HL-60/S4 treated with phorbol 12-myristate 13-acetate at 8.2 ng/mL for 4 days and 3 days (cell line): ENCODE results near the gene PVALEF.
"Not testable (repeated sequence)": the region's sequence is repeated elsewhere in the genome, so short reads cannot be mapped to it uniquely, and the experiment has no call there.

Source experiments
- in situ Hi-C: fragments of 300-500 bp; cut with MboI; formaldehyde crosslinking; loops from 2 replicates; pipeline ENCODE4 v1.15.0; 2022; ENCODE audit warnings: low sequenced_read_pairs

Gene PVALEF

GRCh38 chr17:81142301-81143199, 22.8 kb upstream of the PVALEF start:
- in situ Hi-C loops = loop anchor here (25.0 kb wide), 1 partner anchor 95 kb away; the partner anchor contains the start of genes NDUFAF8 and TEPSIN

DNA sequence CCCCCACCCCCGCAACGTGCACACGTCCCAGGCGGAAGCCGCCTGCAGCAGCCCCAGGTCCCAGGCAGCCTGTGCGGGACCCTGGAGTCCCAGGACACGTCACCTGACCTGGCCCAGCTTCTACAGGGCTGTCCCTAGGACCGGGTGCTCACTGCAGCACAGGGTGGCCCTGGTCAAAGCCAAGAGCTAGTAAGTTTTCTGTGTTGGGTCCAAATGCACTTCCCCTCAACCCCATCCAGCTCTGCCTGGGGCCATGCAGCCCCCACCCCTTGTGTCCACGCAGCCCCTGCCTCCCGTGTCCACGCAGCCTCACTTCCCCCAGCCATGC, 22.1 kb upstream of the PVALEF start:
- in situ Hi-C loops = loop anchor here (25.0 kb wide), 1 partner anchor 94 kb away; the partner anchor contains the start of genes NDUFAF8 and TEPSIN

DNA sequence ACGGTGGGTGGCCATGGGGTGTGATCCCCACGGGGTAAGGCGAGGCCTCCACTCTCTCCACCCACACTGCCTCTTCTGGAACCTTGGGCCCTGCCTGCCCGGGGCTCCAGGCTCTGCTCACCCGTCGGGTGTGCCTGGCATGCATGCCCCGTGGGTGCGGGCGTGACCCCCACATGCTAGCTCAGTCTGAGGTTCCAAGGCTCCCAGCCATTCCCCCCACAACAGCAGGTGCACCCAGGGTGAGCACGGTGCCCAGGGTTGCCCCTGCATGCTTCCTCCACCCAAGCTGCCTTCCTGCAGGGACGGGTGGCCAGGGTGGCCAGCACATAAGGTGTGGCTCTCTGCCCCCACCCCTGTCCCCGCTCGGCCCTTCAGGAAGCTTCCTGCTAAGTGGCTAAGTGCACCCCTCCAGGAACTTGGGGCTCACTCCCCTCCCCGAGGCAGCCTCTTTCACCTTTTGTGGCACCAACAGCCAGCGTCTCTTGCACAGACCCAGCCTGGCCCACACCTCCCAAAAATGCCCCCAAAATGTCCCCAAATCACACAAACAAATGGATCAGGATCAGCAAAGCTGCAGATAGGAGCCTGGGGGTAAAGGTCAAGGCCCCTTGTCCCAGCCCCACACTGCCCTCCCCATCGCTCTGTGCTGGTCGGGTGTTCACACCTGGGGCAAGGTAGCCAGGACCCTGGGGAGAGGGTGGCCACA, 21.4 kb upstream of the PVALEF start:
- in situ Hi-C loops = loop anchor here (25.0 kb wide), 1 partner anchor 93 kb away; the partner anchor contains the start of genes NDUFAF8 and TEPSIN

GRCh38 chr17:81144423-81144781, 20.9 kb upstream of the PVALEF start:
- in situ Hi-C loops = loop anchor here (25.0 kb wide), 1 partner anchor 93 kb away; the partner anchor contains the start of genes NDUFAF8 and TEPSIN

DNA sequence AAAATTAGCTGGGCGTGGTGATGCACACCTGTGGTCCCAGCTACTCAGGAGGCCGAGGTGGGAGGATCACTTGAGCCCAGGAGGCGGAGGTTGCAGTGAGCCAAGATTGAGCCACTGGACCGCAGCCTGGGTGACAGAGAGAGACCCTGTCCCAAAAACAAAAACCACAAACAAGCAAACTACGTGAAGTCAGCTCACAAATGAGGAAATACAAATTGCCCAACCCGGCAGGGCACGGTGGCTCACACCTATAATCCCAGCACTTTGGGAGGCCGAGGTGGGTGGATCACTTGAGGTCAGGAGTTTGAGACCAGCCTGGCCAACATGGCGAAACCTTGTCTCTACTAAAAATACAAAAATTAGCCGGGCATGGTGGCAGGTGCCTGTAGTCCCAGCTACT, 19.1 kb upstream of the PVALEF start:
- in situ Hi-C loops = loop anchor here (25.0 kb wide), 1 partner anchor 91 kb away; the partner anchor contains the start of genes NDUFAF8 and TEPSIN

GRCh38 chr17:81147701-81148100, 17.6 kb upstream of the PVALEF start:
- in situ Hi-C loops = loop anchor here (25.0 kb wide), 1 partner anchor 90 kb away; the partner anchor contains the start of genes NDUFAF8 and TEPSIN

GRCh38 chr17:81148571-81148970, 16.7 kb upstream of the PVALEF start:
- in situ Hi-C loops = loop anchor here (25.0 kb wide), 1 partner anchor 89 kb away; the partner anchor contains the start of genes NDUFAF8 and TEPSIN

DNA sequence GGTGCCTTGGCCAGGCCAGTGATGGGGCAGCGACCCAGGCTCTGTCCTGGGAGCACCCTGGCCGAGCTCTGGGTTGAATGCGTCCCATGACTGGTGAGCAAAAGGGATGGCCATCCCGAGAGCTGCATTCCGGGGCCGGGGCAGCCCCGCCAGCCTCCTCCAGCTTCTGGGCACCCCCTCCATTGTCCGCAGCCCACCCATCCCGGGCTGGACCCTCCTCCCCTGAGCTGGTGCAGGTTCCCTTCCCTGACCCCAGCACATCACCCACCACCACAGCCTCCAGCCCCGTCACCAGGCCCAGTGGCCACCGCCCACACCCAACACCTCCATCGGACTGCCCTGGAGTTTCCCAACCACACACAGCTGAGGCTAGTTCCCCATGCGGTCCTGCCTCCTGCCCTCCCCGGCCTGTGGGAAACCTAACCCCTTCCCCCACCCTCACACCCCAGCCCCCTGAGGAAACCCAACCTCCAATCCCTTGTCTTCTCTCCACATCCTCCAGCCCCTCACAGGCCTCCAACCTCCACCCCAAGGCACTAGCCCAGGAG, 16.2 kb upstream of the PVALEF start:
- in situ Hi-C loops = loop anchor here (25.0 kb wide), 1 partner anchor 88 kb away; the partner anchor contains the start of genes NDUFAF8 and TEPSIN

DNA sequence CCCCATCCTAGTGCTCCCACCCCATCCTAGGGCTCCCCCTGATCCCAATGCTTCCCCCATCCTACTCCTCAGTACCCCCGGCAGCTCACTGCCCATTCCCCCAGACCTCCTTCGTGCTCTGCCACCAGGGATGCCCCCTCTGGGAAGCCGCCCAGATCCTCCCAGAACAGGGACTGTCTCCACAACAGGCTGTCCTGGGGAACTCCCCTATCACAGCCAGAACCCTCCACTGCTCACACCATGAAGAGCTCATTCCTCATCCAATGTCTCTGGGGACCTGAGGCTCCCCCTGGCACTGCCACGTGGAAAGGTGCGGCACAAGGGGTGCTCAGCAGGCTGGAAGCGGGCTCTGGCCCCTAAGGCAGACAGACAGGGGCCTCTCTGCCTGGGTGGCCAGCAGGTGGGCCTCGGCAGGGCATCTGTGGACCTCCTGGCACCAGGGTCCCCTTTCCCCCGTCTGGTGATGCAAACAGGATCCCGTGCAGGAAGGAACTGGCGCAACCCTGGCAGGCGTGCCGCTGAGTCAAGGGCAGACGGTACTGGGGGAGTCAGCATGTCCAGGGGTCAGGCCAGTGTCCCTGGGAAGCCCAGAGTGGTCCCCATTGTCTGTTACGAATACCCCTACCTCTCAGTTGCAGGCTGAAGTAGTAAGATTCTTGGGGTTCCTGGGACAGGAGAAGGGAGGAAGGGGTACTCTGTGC, 14.8 kb upstream of the PVALEF start:
- in situ Hi-C loops = no loop called here

DNA sequence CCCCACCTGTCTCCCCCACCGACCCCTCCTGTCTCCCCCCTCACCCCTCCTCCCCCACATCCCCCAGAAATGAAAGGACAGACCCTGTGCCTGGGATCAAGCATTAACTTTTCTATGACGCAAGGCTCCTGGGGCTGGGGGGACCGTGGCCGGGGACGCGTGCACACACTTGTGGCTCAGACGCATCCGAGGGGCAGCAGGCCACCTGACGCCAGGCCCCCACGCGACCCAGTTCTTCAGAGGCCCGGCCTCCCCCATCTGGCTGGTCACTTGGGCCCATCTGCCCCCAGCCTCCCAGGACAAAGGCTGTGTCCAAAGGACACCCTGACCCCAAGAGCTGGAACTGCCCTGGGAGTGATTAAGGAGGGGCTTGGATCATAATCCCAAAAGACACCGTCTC, 14.0 kb upstream of the PVALEF start:
- in situ Hi-C loops = no loop called here

DNA sequence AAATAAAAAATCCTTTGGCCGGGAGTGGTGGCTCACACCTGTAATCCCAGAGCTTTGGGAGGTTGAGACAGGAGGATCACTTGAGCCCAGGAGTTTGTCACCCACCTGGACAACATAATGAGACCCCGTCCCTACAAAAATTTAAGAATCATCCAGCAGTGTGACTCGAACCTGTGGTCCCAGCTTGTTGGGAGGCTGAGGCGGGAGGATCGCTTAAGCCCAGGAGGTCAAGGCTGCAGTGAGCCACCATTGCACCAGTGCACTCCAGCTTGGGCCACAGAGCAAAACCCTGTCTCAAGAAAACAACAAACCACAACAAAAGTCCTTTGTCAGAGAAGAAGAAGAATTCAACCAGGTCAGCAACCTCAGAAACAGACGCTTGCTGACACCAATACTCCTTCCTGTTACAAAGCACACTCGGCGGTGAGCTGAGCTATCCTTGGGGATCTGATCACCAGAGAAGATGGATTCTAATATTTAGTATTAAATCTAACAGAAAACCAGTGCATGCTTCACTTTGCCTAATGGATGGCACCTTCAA, 12.9 kb upstream of the PVALEF start:
- in situ Hi-C loops = no loop called here

GRCh38 chr17:81153340-81153803, 11.9 kb upstream of the PVALEF start:
- in situ Hi-C loops = no loop called here

- in situ Hi-C loops = not testable (repeated sequence)
Measured at GRCh38 chr17:81154016-81154415, 11.3 kb upstream of the PVALEF start.

- in situ Hi-C loops = no loop called here
Measured at GRCh38 chr17:81154961-81155360, 10.3 kb upstream of the PVALEF start.

GRCh38 chr17:81156866-81157805, 8.2 kb upstream of the PVALEF start:
- in situ Hi-C loops = no loop called here

GRCh38 chr17:81157848-81158687, 7.2 kb upstream of the PVALEF start:
- in situ Hi-C loops = no loop called here

DNA sequence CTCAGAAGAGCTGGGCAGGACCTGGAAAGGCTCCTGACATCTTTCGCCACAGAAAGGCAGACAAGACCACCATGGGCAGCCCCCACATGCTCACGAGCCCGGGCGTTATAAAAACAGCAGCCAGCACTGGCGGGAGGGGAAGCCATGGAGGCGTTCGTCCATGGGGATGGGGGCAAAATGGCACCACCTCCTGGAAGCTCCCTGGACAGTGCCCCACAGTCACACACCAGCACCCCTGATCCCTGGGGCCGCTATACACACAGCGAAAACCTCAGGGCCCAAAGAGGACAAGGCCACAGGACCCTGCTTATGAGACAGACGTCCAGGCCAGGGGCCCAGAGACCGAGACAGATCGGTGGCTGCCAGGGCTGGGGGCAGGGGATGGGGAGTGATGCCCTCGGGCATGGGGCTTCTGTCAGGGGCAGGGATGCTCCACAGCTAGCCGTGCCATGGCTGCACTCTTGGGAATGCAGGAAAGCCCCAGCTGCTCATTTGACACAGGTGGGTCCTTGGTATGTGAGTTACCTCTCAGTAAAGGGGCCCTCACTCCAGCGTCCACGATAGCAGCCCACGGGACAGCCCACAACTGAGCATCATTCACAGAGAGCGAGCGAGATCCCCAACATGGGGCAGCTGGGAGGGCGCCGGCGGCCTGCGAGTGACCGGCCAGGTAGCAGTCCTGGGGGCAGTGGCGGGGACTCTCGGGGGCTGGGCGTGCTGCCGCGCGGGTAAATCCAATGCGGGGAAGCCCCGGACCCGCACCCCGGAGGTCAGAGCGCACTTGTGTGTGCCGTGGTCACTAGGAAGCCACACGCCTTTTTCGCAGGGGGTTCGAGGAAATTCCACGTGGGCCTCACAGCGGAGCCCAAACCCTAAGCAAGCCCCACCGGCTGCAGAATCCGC, 6.4 kb upstream of the PVALEF start:
- in situ Hi-C loops = no loop called here
